Measurements from ENCODE around the gene COX19.

The COX19 gene

DNA sequence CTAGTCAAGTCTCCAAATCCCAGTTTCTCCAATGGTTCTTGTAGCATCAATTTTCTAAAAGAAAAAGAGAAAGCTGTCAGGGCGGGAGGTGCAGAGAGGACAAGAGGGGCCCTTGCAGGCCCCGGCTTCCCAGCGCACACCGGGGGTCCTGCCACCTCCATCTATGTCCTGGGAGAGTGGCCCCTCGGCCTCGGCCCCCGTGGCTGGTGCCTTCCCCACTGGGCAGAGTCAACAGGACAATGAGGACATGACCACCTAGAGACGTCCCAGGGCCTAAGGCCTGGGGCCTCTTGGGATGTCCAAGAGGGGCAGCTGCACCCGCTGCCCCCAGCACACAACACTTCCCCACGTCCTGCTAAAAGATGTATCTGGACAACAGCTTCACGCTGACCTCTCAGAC, 5.9 kb downstream of the COX19 start:
- Histone ChIP-seq H2AFZ (ENCODE audit: low read depth, low read length) (no peak overlapping the region), H3K9me3 (ENCODE audit: insufficient read depth, low read length, severe bottlenecking) (no peaks in the 10 kb centered on the region), H4K20me1 (ENCODE audit: insufficient read depth, low read length) (peaks cover 63% of the 10 kb centered on the region), H3K27me3 (ENCODE audit: insufficient read depth, low read length, poor library complexity) (no peaks in the 10 kb centered on the region), H3K36me3 (ENCODE audit: insufficient read depth, low read length) (peaks cover 68% of the 10 kb centered on the region), H3K9ac (ENCODE audit: low read depth, low read length) (no peak overlapping the region), H3K4me1 (ENCODE audit: insufficient read depth, low read length) (peaks cover 26% of the 10 kb centered on the region), H3K79me2 (ENCODE audit: insufficient read depth, low read length) (peaks cover 53% of the 10 kb centered on the region), H3K4me3 (ENCODE audit: low read depth in 1 of 2, low read length in 2 of 2) (no peak overlapping the region), H3K27ac (ENCODE audit: low read length) (no peak overlapping the region), H3K4me2 (ENCODE audit: insufficient read depth, low read length) (no peak overlapping the region)
- ATAC-seq (ENCODE audit: insufficient read depth, low read depth) (no peak), DNase-seq (no peak)
- no peak for TF ChIP-seq EZH2 (IDR thresholded peaks at IDR 0.05; ENCODE audit: borderline replicate concordance, low read depth, low read length, severe bottlenecking)
- TF ChIP-seq, protein P1, sequence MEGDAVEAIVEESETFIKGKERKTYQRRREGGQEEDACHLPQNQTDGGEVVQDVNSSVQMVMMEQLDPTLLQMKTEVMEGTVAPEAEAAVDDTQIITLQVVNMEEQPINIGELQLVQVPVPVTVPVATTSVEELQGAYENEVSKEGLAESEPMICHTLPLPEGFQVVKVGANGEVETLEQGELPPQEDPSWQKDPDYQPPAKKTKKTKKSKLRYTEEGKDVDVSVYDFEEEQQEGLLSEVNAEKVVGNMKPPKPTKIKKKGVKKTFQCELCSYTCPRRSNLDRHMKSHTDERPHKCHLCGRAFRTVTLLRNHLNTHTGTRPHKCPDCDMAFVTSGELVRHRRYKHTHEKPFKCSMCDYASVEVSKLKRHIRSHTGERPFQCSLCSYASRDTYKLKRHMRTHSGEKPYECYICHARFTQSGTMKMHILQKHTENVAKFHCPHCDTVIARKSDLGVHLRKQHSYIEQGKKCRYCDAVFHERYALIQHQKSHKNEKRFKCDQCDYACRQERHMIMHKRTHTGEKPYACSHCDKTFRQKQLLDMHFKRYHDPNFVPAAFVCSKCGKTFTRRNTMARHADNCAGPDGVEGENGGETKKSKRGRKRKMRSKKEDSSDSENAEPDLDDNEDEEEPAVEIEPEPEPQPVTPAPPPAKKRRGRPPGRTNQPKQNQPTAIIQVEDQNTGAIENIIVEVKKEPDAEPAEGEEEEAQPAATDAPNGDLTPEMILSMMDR (IDR thresholded peaks at IDR 0.05; ENCODE audit: borderline replicate concordance, extremely low read depth, low read length, poor library complexity, severe bottlenecking), result no peak

DNA sequence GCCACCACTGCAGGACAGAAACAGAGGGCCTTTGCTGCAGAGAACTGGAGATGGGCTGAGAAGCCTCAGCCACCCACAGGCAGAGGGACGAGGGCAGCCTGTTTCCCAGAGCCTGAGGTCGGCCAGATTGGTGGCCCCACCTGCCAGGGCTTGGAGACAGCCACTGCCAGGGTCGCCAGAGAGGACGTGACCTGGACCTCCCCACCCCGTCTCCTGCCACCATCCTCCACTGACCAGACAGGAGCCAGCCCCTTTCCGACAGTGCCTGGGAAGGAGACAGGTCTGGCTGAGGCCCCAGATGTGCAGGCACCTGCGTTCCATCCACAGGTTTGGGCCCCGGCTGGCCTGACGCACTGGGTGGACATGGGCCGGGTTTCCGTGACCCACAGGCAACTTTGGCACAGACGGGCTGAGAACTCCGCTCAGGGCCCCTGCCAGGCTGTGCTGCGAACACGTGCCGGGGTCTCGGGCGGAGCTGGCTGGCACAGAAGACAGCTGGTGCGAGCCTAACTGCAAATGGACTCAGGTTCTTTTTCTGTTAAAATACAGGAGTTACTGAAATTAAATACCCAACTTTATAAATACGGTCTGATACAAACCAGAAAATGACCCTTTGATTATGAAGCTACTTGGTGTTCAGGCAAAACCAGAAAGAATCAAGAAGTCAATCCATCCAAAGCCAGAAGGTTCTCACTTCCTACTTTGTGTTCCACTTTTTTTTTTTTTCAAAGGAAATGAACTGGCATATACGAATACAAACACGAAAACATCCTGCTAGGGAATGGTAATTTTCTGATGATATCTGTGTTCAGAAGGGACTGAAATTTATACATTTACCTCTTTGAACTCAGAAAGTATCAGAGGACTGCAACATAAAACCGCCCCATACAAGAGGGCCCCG, 6.9 kb downstream of the COX19 start:
- Histone ChIP-seq H3K4me1 (ENCODE audit: insufficient read depth, low read length) (peaks cover 17% of the 10 kb centered on the region), H3K36me3 (ENCODE audit: insufficient read depth, low read length) (peaks cover 67% of the 10 kb centered on the region), H3K4me2 (ENCODE audit: insufficient read depth, low read length) (no peak overlapping the region), H4K20me1 (ENCODE audit: insufficient read depth, low read length) (peaks cover 54% of the 10 kb centered on the region), H3K9ac (ENCODE audit: low read depth, low read length) (no peak overlapping the region), H3K9me3 (ENCODE audit: insufficient read depth, low read length, severe bottlenecking) (no peaks in the 10 kb centered on the region), H3K27ac (ENCODE audit: low read length) (no peak overlapping the region), H3K27me3 (ENCODE audit: insufficient read depth, low read length, poor library complexity) (no peaks in the 10 kb centered on the region), H3K79me2 (ENCODE audit: insufficient read depth, low read length) (peaks cover 43% of the 10 kb centered on the region), H3K4me3 (ENCODE audit: low read depth in 1 of 2, low read length in 2 of 2) (no peak overlapping the region), H2AFZ (ENCODE audit: low read depth, low read length) (no peak overlapping the region)
- TF ChIP-seq, protein P1 (IDR thresholded peaks at IDR 0.05; ENCODE audit: borderline replicate concordance, extremely low read depth, low read length, poor library complexity, severe bottlenecking), result no peak
- TF ChIP-seq EZH2 (IDR thresholded peaks at IDR 0.05; ENCODE audit: borderline replicate concordance, low read depth, low read length, severe bottlenecking), result no peak
- DNase-seq (no peak), ATAC-seq (ENCODE audit: insufficient read depth, low read depth) (no peak)

DNA sequence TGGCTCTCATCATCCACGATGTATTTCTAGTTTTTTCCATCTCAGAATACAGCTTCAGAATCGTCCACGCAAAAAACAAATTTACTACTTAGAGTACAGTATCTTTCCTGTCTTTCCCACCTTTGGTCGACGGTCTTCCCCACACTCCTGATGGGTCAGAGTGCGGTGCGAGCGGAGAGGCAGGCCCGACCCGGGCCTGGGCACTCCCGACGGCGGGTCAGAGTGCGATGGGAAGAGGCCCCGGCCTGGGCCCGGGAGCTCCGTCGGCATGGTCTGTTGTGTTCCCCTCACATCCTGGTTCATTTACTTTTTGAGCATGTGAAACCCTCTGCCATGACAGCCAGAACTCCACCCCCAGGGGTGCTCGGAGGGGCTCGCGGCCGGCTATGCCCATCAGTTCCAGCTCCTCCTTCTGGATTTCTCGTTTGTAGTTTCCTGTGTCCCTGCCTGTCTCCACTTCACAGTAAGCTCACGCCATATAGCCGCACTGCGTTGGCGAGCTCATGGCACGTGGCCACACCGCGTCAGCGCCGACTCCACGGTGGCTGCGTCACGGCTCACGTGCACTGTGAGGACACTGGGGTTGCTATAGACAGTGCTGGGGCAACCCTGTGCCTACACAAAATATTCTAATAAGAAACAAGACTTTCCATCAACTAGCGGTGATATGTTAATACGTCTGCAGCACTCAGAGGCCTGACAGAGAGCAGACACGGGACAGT, 7.8 kb downstream of the COX19 start:
- Histone ChIP-seq H3K4me3 (ENCODE audit: low read depth in 1 of 2, low read length in 2 of 2) (no peak overlapping the region), H3K36me3 (ENCODE audit: insufficient read depth, low read length) (peaks cover 58% of the 10 kb centered on the region), H3K4me2 (ENCODE audit: insufficient read depth, low read length) (no peak overlapping the region), H3K79me2 (ENCODE audit: insufficient read depth, low read length) (peaks cover 34% of the 10 kb centered on the region), H4K20me1 (ENCODE audit: insufficient read depth, low read length) (peaks cover 46% of the 10 kb centered on the region), H3K27ac (ENCODE audit: low read length) (no peak overlapping the region), H3K9ac (ENCODE audit: low read depth, low read length) (no peak overlapping the region), H2AFZ (ENCODE audit: low read depth, low read length) (no peak overlapping the region), H3K9me3 (ENCODE audit: insufficient read depth, low read length, severe bottlenecking) (no peaks in the 10 kb centered on the region), H3K4me1 (ENCODE audit: insufficient read depth, low read length) (peaks cover 8% of the 10 kb centered on the region), H3K27me3 (ENCODE audit: insufficient read depth, low read length, poor library complexity) (no peaks in the 10 kb centered on the region)
- TF ChIP-seq EZH2 (IDR thresholded peaks at IDR 0.05; ENCODE audit: borderline replicate concordance, low read depth, low read length, severe bottlenecking), result no peak
- TF ChIP-seq, protein P1 (IDR thresholded peaks at IDR 0.05; ENCODE audit: borderline replicate concordance, extremely low read depth, low read length, poor library complexity, severe bottlenecking), result no peak
- DNase-seq (no peak), ATAC-seq (ENCODE audit: insufficient read depth, low read depth) (no peak)
